Inflammatory macrophage (primary cell): Measurements from ENCODE around the gene MTR.

ENCODE experiments used
- DNase-seq, 2 donors: peaks; one replicate each; pipeline ENCODE4 v3.0.0-alpha.2; 2020 to 2022
- total RNA-seq, 18 experiments: gene quantifications; one replicate each; lab custom pipeline; 2026; ENCODE audit warnings: mixed read lengths in 6 of 18, inconsistent platforms in 2 of 18; lab: John Stamatoyannopoulos, UW

The MTR gene
- 45.5 to 143 (median 108) reads per million in 18 experiments for total RNA-seq

DNA sequence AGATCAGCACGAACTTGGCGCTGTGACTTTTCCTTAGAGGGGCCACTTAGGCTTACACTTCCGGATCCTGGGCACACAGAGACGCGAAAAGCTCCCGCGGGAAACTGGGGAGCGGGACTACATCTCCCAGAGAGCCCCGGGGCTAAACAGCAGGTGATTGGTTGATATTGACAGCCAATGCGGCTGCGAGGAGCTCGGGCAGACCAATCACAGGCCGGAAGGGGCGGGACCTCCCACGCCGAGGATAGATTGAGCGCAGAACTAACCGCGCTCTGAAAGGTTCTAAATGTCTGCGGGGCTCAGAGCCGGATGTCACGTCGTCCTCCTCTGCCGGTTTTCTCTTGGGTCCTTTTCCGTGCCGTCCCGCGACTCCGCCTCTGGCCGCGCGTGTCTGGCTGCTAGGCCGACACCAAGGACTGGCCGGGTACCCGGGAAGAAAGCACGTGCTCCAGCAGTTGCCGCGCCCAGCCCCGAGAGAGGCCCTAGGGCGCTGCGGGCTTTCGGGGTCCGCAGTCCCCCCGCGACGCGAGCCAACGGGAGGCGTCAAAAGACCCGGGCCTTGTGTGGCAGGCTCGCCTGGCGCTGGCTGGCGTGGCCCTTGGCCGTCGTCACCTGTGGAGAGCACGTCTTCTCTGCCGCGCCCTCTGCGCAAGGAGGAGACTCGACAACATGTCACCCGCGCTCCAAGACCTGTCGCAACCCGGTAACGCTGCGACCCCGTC lies at the start of gene MTR:
MTR (plus strand) TSS at position 258 of the 722 bp plus-strand sequence; CDS start at position 670, 412 bp downstream.
- peak; percentile 99 for DNase-seq

DNA sequence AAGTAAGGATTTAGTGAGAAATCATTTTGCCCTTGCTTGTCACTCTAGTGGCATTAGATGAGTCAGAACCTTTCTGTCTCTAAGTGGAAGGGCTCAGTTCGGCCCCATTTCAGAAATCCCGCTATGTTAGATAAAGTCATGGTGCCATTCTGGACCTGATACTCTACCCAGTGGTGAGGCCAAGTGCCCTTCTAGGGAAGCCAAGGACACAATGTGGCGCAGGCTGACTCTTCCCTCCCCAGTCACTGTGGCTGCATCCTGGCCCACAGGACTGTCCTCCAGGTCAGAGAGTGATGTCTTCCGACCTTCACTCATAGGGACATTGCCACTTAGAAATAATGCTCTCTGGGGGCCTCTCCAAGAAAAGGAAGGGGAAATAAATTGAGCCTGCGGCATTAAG lies 48.3 kb upstream of the MTR start:
- DNase-seq, result no peak

DNA sequence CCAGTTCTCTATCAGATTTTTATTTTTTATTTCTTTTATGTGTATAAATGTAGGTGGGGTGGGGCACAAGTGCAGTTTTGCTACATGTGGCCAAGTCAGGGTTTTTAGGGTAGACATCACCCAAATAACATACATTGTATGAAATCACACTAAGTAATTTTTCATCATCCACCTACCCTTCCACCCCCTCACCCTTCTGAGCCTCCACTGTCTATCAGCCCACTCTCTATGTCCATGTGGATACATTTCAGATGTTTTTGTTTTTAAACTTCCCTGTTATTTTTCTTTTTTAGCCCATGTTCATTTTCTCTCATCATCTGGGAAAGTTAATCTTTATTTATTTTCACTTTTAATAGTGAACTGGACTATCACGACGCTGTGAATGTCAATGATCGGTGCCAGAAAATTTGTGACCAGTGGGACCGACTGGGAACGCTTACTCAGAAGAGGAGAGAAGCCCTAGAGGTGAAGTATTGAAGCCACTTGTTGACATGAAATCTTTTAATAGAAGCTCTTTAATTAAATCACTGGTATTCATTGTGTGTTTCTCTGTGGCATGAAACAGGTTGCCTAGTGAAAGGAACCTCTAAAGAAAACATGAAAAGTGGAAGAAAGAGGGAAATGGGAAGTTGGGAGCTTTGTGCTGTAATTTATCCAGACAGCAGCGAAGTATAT lies 47.6 kb upstream of the MTR start:
- DNase-seq, result no peak

DNA sequence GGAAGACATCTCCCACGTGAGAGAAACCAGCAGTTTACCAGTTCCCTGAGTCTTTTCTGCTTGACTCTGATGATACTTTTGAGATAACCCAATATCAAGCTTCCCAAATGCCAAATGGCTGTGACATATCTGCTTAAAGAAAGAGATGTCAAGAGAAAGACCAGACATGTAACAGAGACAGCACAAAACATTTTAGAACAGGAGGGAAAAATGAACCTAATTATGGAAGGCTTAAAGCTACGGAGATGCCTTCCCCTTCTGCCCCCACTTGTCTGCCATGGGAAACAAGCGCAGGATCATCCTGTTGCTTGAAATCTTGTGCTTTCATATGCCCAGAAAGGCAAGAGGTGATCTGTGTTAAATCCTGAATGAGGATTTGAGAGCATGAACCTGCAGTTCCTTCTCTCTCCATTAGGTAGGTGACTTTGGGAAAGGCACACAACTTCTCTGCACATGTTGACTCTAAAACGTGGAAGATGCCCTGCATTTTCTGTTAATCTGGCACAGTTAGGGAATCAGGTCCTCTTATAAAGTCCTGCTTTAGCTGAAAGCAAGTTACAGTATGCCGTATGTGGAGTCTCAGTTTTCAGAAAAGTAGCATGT lies 46.7 kb upstream of the MTR start:
- no peak for DNase-seq

DNA sequence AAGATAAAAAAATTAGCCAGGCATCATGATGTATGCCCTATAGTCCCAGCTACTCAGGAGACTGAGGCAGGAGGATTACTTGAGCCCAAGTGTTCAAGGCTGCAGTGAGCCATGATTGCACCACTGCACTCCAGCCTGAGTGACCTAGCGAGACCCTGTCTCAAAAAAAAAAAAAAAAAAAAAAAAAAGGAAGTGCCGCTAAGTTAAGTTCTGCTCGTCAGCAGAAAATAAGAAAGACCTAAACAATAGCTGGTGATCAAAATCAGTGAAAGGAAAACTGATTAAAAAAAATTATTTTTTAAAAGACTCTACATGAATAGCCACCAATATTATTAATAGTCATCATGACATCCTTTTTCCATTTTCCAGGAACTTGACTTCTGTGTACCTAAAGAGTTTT lies 44.2 kb upstream of the MTR start:
- no peak for DNase-seq

DNA sequence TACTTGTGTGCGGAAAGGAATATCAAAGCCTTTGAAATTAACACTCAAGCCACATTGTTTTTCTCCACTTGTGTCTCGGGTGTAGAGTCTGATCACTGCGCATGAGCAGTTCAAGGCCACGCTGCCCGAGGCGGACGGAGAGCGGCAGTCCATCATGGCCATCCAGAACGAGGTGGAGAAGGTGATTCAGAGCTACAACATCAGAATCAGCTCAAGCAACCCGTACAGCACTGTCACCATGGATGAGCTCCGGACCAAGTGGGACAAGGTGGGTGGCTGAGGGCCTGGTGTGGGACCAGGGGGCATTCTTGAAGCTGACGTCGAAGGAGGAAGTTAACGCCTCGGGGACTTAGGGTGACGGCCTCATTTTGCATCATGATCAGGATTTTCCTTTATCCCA lies 43.7 kb upstream of the MTR start:
- DNase-seq, result no peak

DNA sequence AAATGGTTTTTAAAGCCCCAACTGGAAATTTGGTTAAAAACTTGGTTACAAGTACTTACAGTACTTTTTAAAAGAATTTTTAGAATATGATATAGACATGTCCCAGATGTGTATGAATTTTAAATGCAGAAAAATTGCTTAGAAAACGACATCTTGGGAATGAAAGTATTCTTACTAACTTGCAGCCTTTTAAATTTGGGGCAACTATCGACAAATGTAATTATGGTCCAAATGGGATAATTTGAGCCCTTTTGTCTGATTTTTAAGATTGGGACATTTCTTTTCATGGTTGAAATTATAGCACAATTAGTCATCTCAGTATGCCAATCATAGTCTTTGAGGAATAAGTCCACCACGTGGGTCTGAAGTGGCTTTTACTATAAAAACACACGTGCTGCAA lies 43.2 kb upstream of the MTR start:
- no peak for DNase-seq

DNA sequence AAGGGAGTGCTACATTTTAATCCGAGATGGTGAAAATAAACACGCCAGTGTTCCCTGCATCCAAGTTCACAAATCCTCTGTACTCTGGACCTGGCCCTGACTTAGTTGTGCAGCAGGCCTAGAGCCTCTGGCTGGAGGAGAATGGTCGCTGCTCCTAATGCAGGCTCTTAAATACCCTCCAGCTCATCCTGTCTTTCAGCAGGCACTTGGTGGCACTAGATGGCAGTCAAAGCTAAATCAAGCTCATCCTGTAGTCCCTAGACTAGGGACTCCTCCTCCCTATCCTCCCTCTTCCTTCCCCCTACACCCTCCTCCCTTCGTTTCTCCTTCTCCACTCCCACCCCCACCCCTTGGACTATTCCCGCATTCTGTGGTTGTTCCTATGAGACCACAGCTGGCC lies 41.6 kb upstream of the MTR start:
- no peak for DNase-seq

DNA sequence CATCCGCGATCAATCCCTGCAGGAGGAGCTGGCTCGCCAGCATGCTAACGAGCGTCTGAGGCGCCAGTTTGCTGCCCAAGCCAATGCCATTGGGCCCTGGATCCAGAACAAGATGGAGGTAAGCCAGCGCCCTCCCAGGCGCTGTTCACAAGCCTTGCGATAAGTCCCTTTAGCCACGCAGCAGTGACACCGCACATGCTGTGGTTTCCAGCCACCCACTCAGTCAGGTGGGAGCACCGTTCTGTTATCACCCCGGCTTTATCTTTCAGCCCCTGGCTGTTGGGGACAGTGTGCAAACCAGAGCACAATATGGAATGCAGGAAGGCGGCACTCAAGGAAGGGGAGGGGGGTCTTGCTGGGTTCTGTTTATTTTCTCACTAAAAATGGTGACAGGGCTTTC lies 41.1 kb upstream of the MTR start:
- no peak for DNase-seq

DNA sequence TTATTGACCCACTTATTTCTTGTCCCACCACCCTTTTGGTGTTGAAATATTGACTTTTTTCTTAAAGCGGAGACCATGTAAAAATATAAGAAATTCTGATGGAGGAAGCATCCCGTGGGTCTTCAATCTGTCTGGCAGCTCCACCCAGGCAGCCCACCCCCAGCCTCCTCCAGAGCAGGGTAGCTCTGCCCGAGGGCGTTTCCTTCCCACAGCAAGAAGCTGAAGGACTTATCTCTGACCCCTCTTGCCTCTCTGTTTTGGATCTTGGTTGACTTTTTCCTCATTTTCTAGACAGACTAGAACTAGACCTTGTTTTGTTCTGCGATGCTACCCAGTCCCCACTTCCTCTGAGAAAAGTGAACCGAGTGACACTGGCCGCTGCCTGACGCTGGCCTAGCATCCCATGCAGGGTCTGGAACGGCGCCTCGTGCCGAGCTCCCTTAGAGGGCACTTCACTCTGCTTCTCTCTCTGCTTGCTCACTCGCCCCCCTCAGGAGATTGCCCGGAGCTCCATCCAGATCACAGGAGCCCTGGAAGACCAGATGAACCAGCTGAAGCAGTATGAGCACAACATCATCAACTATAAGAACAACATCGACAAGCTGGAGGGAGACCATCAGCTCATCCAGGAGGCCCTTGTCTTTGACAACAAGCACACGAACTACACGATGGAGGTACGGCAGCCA lies 40.4 kb upstream of the MTR start:
- no peak for DNase-seq

DNA sequence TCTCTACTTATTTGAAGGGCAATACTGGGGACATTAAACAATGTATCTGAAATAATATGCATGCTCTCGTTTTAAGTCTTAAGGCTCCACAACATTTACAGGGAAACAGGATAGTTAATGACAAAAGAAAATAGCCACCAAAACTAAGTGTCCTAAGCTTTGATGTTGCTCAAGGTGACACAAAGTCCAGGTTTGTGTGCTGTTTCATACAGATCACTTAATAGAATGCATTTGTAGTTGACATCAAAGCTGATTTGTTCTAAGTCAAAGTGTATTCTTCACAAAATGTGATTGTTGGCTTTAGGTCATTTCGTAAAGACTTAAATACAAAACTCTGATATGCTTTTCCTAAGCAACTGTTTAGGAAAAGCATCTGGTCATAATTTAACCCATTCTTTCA lies 37.5 kb upstream of the MTR start:
- no peak for DNase-seq

DNA sequence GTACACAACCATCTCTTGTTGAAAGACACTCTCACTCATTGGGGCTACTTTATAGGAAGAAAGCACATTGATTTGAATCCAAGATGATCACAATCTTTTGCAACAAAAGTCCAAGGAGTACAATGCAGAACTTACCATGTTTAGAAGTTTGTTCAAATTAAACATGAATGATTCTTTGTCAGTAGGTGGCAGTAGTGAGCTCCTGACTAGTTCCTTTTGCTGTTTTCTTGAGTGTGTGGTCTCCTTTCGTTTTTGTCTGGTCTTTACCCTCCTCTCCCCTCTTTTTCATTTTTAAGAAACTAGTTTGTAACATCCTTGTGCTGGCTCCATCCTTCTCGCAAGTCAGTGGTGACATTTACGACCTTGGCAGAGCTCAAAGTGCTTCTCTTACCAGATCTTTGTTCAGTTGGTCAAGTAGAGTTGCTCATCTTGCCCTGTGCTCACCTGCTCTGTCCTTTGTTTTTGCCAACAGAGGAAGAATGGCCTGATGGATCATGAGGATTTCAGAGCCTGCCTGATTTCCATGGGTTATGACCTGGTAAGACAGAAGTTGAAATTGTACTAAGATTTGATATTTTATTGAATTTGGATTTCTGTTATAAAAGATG lies 35.7 kb upstream of the MTR start:
- peak; percentile 47 to 63 for DNase-seq

DNA sequence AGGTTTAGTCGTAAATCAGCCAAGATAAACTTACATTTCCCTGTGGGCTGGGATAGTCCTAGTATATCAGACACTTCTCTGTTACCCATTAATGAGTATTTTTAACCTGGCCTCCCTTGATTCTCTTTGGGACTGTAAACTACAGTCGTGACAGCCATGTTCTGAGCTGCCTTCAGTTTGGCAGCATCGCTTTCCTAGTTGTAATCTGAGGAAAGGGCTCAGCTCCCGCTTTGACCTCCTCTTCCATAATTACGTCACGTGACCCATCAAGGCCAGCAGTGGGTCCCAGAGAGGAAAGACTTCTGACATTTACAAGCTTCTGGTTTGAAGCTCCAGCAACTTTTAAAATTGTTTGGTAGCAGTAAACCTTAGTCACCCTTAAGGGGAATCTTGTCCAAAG lies 34.6 kb upstream of the MTR start:
- DNase-seq, result no peak

DNA sequence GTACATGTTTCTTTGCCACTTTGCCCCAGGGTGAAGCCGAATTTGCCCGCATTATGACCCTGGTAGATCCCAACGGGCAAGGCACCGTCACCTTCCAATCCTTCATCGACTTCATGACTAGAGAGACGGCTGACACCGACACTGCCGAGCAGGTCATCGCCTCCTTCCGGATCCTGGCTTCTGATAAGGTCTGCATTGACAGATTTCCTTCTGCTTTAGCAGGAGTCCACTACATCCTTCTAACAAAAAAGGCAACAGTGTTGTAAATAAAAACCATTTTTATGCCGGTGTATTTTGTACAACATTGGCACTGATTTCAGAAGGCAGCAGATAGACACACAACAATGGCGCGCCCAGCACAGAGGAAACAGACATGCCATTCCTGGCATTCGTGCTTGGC lies 34.1 kb upstream of the MTR start:
- no peak for DNase-seq

DNA sequence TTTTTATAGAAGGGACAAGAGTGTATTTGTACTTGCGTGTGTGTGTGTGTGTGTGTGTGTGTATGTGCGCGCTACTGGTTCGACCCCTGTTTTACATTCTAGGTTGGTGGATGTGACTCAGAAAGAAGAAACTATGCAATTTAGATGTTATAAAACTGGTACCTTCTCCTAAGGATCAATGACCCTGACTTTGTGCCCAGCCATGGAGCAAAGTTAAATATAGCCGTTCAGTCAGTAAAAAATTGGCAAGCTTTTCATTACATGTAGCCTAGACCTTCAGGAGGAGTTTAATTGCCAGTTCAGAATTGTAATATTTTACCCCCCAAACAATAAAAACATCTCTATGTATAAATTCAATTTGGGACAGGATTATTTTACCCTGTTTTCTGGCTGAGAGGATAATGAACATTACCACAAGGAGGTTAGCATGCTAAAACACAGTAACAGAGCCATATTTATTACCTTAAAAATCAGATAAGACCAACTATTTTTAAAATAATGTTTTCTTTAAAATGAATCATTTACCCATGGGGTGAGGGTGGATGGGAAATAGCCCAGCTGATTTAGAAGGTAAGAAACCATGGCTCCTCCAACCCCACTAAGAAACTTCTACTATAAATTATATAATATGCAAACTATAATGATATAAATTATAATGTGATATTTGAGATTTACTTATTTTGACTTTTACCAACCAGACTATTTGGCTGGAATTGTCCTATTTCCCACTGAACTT lies 33.5 kb upstream of the MTR start:
- no peak for DNase-seq

DNA sequence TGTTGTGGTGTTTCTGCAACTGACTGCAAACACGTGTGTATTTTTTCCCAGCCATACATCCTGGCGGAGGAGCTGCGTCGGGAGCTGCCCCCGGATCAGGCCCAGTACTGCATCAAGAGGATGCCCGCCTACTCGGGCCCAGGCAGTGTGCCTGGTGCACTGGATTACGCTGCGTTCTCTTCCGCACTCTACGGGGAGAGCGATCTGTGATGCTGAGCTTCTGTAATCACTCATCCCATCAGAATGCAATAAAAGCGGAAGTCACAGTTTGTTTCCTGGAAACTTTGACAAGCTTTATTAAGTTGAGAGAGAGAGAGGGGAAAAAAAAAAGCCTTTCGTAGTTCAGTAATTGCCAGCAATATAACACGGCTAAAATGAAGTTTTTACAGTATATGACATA lies 32.7 kb upstream of the MTR start:
- DNase-seq, result peak; percentile 35 to 62

DNA sequence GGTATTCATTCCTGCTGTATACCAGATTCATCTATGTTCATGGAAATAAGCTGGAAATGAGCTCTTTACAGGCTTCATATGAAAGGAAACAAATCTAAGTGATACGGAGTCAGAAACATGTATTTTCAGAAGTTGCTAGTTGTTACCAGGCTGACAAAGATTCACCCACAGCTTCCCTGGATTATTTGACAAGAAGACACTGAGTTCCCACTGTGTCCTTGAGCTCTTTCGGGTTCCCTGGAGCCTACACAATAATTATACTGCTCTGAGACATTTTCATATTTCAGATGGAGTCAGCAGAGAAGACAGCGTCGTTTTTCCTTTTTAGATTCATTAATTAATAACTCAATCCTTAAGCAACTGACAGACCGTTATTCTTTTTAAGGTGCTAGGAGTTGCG lies 29.3 kb upstream of the MTR start:
- DNase-seq, result no peak

DNA sequence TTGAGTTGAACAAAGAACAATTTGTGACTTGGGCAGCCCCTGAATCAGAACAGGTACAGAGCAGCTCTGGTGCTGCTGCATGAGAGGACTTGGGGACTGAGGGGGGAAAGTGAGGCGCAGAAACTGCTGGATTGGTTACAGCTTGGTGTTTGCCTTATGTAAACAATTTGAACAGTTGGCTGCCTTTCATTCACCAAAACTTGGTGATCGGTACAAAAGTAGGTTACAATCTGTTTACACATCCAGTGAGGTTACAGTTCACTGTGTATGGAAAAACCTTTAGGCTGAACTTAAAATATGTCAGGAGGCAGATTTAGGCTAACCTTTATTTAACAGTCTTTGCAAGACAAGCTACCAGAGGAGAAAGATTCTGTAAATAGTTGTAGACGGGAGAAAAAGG lies 28.6 kb upstream of the MTR start:
- no peak for DNase-seq

DNA sequence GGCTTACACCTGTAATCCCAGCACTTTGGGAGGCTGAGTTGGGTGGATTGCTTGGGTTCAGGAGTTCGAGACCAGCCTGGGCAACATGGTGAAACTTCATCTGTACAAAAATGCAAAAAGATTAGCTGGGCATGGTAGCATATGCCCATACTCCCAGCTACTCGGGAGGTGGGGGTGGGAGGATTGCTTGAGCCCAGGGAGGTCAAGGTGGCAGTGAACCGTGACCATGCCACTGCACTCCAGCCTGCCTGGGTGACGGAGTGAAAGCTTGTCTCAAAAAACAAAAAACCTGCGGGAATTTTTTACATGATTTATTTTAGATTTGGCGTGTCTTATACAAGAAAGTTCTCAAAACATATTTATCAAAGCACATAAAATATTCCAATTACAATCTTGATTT lies 27.8 kb upstream of the MTR start:
- DNase-seq, result no peak

DNA sequence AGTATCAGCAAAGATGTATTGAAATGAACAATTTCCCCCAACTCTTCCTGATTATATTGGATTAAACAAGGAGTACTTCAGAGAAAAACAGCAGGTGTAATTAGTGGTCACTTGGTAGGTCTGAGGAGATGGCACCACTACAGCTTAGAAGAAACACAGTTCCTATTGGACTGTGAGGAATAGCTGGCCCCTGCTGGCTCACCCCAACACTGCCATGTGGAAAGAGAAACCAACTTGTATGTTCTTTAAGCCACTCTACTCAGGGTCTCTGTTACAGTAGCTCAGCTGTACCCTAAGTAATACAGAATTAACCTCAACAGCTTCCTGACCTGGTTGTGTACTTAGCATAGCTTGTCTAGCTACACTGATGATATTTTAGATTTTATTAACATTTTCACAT lies 26.5 kb upstream of the MTR start:
- no peak for DNase-seq

DNA sequence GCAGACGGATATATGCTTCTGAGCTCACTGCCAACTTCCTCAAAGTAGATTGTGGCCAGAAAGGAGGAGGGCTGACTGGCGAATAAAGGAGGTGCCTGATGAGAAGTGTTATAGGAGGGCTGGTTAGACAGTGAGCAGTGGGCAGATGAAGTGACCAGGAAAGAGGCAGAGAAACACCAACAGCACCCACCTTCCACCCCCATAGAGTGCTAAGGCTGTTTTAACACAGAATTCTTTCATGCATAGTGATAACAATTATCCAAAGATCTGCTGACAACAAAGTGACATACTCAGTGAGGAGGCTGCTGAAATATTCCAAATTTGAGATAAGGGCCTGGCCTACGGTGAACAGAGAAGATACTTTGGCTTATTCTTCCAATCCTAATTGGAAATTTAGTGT lies 21.2 kb upstream of the MTR start:
- no peak for DNase-seq

DNA sequence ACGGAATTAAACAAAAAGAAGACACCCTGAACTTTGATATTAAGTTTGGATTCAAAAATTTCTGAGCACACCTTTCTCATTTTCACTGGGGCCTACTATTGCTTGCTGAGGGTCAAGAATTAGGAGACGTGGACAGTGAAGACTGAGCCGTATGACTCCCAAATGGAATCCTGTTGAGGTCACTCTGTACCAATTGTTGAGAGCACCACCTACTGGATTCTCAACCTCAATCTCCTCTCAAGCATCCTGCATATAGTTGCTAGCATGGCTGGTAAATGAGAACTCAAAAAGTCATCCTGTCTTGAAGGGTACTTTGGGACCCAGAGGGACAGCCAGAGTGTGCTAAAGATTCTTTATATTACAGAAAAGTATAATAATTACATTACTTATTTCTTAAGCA lies 20.2 kb upstream of the MTR start:
- no peak for DNase-seq
